Right atrium auricular region (tissue), 2 donors: ENCODE results near the gene PARD6B. TPM values are rescaled to one million over a fixed set of nuclear protein-coding genes. Genes with fewer than 3 reads are reported as not detected.

Source experiments
- DNase-seq: peaks from one replicate; pipeline ENCODE4 v3.0.0-alpha.2; 2019; ENCODE audit warnings: low spot score
- H3K27ac ChIP-seq, 2 donors: fragments of 200-600 bp; sonication (generic); 1 replicate in 1 of 2; 2 replicates in 1 of 2; pipeline ENCODE4 v1.5.1; 2016 to 2019
- H3K27me3 ChIP-seq, 2 donors: fragments of 200-600 bp; sonication (generic); one replicate each; pipeline versions ENCODE4 v1.5.1 to v1.6.0; 2017 to 2019
- H3K36me3 ChIP-seq: fragments of 200-600 bp; sonication (generic); one replicate; pipeline ENCODE4 v1.5.1; 2016
- H3K4me1 ChIP-seq, 2 donors: fragments of 200-600 bp; sonication (generic); one replicate each; pipeline versions ENCODE4 v1.5.1 to v1.6.0; 2017 to 2019
- H3K4me3 ChIP-seq, 2 donors: fragments of 200-600 bp; sonication (generic); 1 replicate in 1 of 2; 2 replicates in 1 of 2; pipeline ENCODE4 v1.5.1; 2017 to 2019; ENCODE audit warnings: mild to moderate bottlenecking in 1 of 2, moderate library complexity in 1 of 2
- H3K9me3 ChIP-seq, 2 donors: fragments of 200-600 bp; sonication (generic); one replicate each; pipeline ENCODE4 v1.5.1; 2019
- CTCF ChIP-seq, 2 donors: fragments of 200-600 bp; sonication (generic); IDR thresholded peaks; one replicate each; pipeline ENCODE4 v1.5.1; 2019; ENCODE audit warnings: antibody characterized with exemption in 2 of 2
- total RNA-seq, 2 donors: library from RNA; depleted of rRNA; stranded (reverse); fragments of >200 nt; gene quantifications; one replicate each; pipeline ENCODE4 v1.1.0, GENCODE V29; 2016

Gene PARD6B
- total RNA-seq, 2 donors from 2014 or later: 4.4 to 5.9 TPM

- H3K4me1 ChIP-seq: no peaks in the 10 kb centered on the region
- H3K27me3 ChIP-seq: no peaks in the 10 kb centered on the region
- no peak for TF ChIP-seq CTCF (IDR thresholded peaks at IDR 0.05)
- H3K9me3 ChIP-seq: no peaks in the 10 kb centered on the region
- H3K4me3 ChIP-seq: no peak overlapping the region
- DNase-seq: no peak
- no peaks in the 10 kb centered on the region for H3K36me3 ChIP-seq
- no peak overlapping the region for H3K27ac ChIP-seq
Observed at GRCh38 chr20:50783903-50784302, 52.5 kb downstream of the PARD6B start.

GRCh38 chr20:50784464-50784863 lies 53.1 kb downstream of the PARD6B start:
- Histone ChIP-seq H3K4me1 (no peaks in the 10 kb centered on the region), H3K27me3 (no peaks in the 10 kb centered on the region), H3K27ac (no peak overlapping the region), H3K4me3 (no peak overlapping the region), H3K9me3 (no peaks in the 10 kb centered on the region), H3K36me3 (no peaks in the 10 kb centered on the region)
- no peak for TF ChIP-seq CTCF (IDR thresholded peaks at IDR 0.05)
- no peak for DNase-seq

GRCh38 chr20:50786703-50787102 lies 55.3 kb downstream of the PARD6B start:
- DNase-seq: no peak
- H3K4me3 ChIP-seq: no peak overlapping the region
- peaks cover 0 to 15% of the 10 kb centered on the region in 2 donors for H3K4me1 ChIP-seq
- H3K9me3 ChIP-seq: no peaks in the 10 kb centered on the region
- no peaks in the 10 kb centered on the region for H3K27me3 ChIP-seq
- TF ChIP-seq CTCF (IDR thresholded peaks at IDR 0.05): no peak
- no peak overlapping the region for H3K27ac ChIP-seq
- no peaks in the 10 kb centered on the region for H3K36me3 ChIP-seq

GRCh38 chr20:50787181-50787580 lies 55.8 kb downstream of the PARD6B start:
- H3K27ac ChIP-seq: no peak overlapping the region
- no peaks in the 10 kb centered on the region for H3K9me3 ChIP-seq
- no peak overlapping the region for H3K4me3 ChIP-seq
- peaks cover 0 to 15% of the 10 kb centered on the region in 2 donors for H3K4me1 ChIP-seq
- no peaks in the 10 kb centered on the region for H3K36me3 ChIP-seq
- no peak for TF ChIP-seq CTCF (IDR thresholded peaks at IDR 0.05)
- DNase-seq: no peak
- no peaks in the 10 kb centered on the region for H3K27me3 ChIP-seq

- no peaks in the 10 kb centered on the region for H3K27me3 ChIP-seq
- H3K27ac ChIP-seq: peak overlapping the region; percentile 10 to 19
- H3K4me1 ChIP-seq: peaks cover 0 to 15% of the 10 kb centered on the region in 2 donors
- no peaks in the 10 kb centered on the region for H3K36me3 ChIP-seq
- H3K4me3 ChIP-seq: no peak overlapping the region
- no peaks in the 10 kb centered on the region for H3K9me3 ChIP-seq
- DNase-seq: no peak
- TF ChIP-seq CTCF (IDR thresholded peaks at IDR 0.05): peak in 1 of 2 donors; percentile 41
Observed at GRCh38 chr20:50788045-50788991, 56.9 kb downstream of the PARD6B start.
